GM13976 (cell line): ENCODE data around the gene GTPBP4.
"Not testable (repeated sequence)": the region's sequence is repeated elsewhere in the genome, so short reads cannot be mapped to it uniquely, and the experiment has no call there.

Source experiments
- DNase-seq: peaks from one replicate; pipeline ENCODE4 v3.0.0; 2012; ENCODE audit warnings: low spot score
- CTCF ChIP-seq: IDR thresholded peaks from 2 replicates; pipeline ENCODE4 v1.5.1; 2012; ENCODE audit warnings: borderline replicate concordance, mild to moderate bottlenecking; ENCODE audit not compliant: insufficient read depth; ENCODE audit errors: extremely low read depth, missing control alignments, control extremely low read depth
- in situ Hi-C: fragments of 300-500 bp; cut with MboI; formaldehyde crosslinking; loops from one replicate; pipeline ENCODE4 v1.12.0; 2022; ENCODE audit warnings: low sequenced_read_pairs, mixed read lengths, inconsistent platforms; ENCODE audit not compliant: unreplicated experiment

GTPBP4 gene

GRCh38 chr10:1006573-1006972 is 18.3 kb downstream of the GTPBP4 start:
- in situ Hi-C loops = no loop called here
- no peak for DNase-seq
- no peak for TF ChIP-seq CTCF

- in situ Hi-C loops = no loop called here
- no peak for TF ChIP-seq CTCF
These were observed 19.3 kb downstream of the GTPBP4 start for GRCh38 chr10:1007583-1007982.

DNA sequence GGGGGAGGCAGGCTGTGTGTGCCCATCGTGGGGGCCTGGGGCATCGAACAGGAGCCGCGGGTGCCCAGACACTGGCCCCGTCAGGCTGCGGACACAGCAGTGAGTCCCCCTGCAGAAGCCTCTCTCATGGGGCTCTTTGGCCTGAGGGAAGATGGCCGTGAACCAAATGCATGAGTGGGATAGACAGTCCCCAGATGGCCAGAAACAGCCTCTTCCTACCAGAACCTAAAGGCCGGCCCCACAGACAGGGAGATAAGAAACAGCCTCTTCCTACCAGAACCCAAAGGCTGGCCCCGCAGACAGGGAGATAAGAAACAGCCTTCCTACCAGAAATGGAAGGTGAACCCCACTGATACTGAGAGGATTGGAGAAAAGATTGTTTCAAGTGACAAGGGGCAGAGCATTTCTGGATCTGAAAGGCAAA is 20.8 kb downstream of the GTPBP4 start:
- TF ChIP-seq CTCF = no peak
- no peak for DNase-seq
- in situ Hi-C loops = no loop called here

More at GRCh38 chr10:1007583-1007982, 19.3 kb downstream of the GTPBP4 start:
- DNase-seq = no peak

- DNase-seq, in situ Hi-C loops: not testable (repeated sequence)
These were observed 21.7 kb downstream of the GTPBP4 start for GRCh38 chr10:1009947-1010346.

DNA sequence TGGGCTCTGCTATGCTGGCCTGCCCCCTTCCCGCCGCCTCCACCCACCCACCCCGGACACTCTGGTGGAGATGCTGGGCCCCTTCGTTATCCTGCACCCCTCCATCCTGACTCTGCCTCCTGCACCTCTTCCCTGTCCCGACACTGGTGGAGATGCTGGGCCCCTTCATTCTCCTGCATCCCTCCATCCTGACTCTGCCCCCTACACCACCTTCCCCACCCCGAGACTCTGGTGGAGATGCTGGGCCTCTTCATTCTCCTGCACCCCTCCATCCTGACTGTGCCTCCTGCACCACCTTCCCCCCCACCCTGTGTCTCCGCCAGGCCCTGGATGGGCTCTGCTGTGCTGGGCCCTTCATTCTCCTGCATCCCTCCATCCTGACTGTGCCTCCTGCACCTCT is 22.5 kb downstream of the GTPBP4 start:
- no peak for TF ChIP-seq CTCF
- in situ Hi-C loops = no loop called here
- no peak for DNase-seq

DNA sequence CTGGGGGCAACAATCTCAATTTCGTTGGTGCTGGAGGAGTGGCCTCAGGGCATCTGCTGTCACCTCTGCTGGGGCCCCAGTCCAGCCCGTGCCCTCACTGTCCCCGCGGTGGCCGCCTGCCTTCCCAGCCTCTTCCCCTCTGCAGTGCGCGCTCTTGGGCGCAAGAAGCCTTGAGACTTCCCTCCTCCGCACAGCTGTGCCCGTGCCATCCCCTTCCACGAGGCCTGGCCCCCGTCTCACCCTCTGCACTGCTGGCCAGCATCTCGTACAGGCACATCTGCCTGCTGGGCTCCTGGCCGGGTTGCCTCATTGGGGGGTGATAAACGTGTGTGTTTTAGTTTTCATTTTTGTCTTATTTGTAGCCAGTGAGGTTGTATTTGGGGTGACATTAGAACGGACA is 23.5 kb downstream of the GTPBP4 start:
- DNase-seq = no peak
- in situ Hi-C loops = no loop called here
- no peak for TF ChIP-seq CTCF

GRCh38 chr10:1015688-1016087 is 27.5 kb downstream of the GTPBP4 start:
- no peak for TF ChIP-seq CTCF
- DNase-seq = no peak
- in situ Hi-C loops = no loop called here
